Stimulated activated CD8-positive, alpha-beta memory T cell treated with anti-CD3 and anti-CD28 coated beads, Interleukin-15, amount 100 ng/mL, for 24 hours (primary cell): Measurements from ENCODE around the gene MCOLN3.
"Not testable (repeated sequence)": the region's sequence is repeated elsewhere in the genome, so short reads cannot be mapped to it uniquely, and the experiment has no call there.

ENCODE experiments used
- DNase-seq: peaks from one replicate; pipeline ENCODE4 v3.0.0-alpha.2; 2020; ENCODE audit warnings: low read depth

Gene MCOLN3

DNA sequence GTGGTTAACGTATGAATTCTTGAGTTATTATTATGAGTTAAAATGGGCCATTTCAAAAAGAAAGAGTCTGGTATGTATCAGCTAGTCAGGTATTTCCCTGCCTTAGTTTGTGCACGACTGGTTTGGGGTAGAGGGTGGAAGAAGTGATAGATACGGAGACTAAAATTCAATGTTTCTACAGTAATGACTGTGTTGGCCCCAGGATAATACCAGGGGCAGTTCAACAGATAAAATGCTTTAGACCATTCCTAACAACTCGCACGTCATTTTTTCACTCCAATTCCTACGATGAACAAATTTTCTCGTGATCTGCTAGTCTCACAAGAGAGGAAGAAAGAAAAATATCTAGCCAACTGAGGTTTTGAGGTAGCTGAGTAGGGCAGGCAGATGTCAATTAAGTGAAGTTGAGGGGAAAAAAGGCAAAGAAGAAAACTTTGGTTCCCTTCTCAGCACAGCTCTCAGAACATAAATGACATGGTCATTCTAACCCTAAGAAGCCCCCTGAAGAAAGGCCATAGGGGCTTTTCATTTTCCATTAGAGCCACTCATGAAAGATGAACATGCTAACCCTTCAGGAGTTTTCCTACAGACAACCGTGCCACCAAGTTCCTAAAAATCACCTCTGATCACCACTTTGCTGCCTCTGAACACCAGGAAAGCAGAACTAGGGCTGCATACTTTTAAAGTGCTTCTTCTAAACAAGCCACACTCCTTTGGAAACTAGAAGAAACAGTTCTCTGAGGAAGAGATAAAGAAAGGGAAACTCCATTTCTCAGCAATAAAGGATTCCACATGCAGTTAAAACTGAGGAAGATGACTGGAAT is 57.0 kb downstream of the MCOLN3 start:
- DNase-seq, result no peak

DNA sequence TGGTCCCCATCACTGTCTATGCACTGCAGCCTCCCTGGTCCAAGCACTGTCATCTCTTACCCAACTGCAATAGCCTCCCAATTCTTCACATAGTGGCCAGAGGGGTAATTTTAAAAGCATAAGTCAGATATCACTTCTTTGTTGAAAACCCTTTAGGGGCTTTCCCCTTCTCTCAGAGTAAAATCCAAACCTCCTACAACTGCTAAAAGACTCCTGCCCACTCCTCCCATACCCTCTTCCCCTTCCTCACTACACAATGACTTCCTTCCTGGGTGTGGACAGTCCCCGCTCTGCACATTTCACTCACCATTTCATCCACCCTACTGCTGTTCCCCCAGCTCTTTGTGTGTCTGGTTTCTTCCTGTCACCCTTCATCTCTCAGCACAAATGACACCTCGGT is 59.7 kb downstream of the MCOLN3 start:
- DNase-seq, result no peak

- DNase-seq, result not testable (repeated sequence)
These were observed 61.7 kb downstream of the MCOLN3 start for GRCh38 chr1:84986561-84986960.

- no peak for DNase-seq
These were observed 62.9 kb downstream of the MCOLN3 start for GRCh38 chr1:84985365-84985764.

DNA sequence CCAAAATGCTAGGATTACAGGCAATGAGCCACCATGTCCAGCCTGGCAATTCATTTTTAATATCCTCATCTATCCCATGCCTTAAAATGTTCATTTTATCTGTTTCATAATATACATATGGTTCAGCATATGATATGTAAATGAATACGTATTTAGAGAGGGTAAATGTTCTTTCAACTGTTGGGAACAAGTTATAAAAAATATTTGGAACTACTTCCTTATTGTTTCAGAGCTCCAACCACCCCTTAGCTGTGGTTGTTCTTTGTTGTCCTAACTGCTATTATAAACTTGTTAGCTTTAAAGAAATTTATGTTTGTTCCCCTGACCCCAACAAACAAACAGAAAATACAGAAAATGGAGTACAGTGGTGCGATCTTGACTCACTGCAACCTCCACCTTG is 65.9 kb downstream of the MCOLN3 start:
- no peak for DNase-seq

DNA sequence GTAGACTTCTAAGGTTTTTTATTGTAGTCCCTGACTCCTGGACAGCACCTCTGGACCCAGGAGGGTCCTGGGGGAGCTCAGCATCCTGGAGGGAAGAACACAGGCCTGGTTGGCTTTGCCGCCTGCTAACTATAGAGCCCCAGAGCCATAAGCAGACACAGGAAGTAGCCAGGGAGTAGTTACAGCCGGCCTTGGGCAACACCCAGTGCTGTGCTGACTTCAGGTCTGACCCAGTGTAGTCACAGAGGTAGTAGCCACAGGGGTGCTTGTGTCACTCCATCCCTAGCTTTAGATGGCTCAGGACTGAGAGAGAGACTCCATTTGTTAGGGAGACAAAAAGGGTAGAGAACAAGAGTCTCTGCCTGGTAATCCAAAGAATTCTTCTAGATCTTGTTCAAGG is 73.3 kb downstream of the MCOLN3 start:
- no peak for DNase-seq

GRCh38 chr1:84973498-84974334 is 74.6 kb downstream of the MCOLN3 start:
- DNase-seq, result no peak

- DNase-seq, result no peak
These were observed 75.8 kb downstream of the MCOLN3 start for GRCh38 chr1:84972377-84972987.

- DNase-seq, result no peak
These were observed 76.3 kb downstream of the MCOLN3 start for GRCh38 chr1:84971957-84972356.

- no peak for DNase-seq
These were observed 78.6 kb downstream of the MCOLN3 start for GRCh38 chr1:84969489-84970250.

- DNase-seq, result no peak
These were observed 79.4 kb downstream of the MCOLN3 start for GRCh38 chr1:84968865-84969264.

GRCh38 chr1:84968101-84968500 is 80.2 kb downstream of the MCOLN3 start:
- DNase-seq, result no peak
